HG03139 (cell line): Measurements from ENCODE around the gene HTR3C.

ENCODE experiments used
- ATAC-seq: cut with Tn5 transposase; IDR thresholded peaks from one replicate; pipeline ENCODE4 v1.9.1; 2021; ENCODE audit not compliant: unreplicated experiment

Gene HTR3C

GRCh38 chr3:184082465-184082864 lies 29.6 kb downstream of the HTR3C start:
- ATAC-seq = no peak

GRCh38 chr3:184085389-184085852 lies 32.6 kb downstream of the HTR3C start:
- ATAC-seq = no peak

DNA sequence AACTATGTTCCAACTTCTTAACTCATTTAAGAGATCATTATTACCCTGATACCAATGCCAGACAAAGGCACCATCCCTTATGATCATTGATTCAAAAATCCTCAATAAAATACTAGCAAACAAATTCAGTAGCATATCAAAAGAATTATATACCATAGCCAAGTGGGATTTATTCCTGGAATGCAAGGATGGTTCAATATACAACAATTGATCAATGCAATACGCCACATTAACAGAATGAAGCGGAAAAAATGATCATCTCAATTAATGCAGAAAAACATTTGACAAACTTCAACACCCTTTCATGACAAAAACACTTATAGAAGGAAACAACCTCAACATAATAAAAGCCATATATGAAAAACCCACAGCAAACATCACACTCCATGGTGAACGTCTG lies 39.4 kb downstream of the HTR3C start:
- ATAC-seq = no peak

- no peak for ATAC-seq
Measured at GRCh38 chr3:184096811-184097383, 44.0 kb downstream of the HTR3C start, which contains the start of gene HTR3E. TSS of gene HTR3E (plus strand) at chr3:184097064. CDS start at chr3:184097530, 466 bp downstream.

DNA sequence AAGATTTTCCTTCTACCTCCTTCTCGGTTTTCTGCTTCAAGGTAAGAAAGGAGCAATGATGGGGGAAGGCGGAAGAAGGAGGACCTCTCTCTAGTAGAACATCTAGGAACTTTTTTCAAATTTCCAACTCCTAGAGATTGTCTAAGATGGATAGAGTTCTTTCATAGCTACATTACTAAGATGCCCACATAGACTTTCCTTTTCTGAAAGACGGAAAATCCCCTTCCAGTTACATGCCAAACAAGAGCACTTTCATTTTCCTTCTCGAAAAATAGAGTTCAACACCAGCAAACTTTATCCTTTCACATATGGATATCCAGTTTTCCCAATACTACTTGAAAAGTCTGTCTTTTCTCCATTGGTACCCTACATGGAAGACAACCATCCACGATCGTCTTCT lies 44.7 kb downstream of the HTR3C start:
- no peak for ATAC-seq

- ATAC-seq = no peak
Measured at GRCh38 chr3:184099806-184100686, 47.2 kb downstream of the HTR3C start.
